ENCODE measurements around the gene OR6T1. TPM values are rescaled to one million over a fixed set of nuclear protein-coding genes. Genes with fewer than 3 reads are reported as not detected.

The OR6T1 gene
- not detected for total RNA-seq

GRCh38 chr11:123943738-123944137 is at the start of gene OR6T1:
Gene OR6T1, minus strand, starts transcription at chr11:123943838. Its CDS starts 0 bp downstream, at chr11:123943838.
- TF ChIP-seq CTCF (IDR thresholded peaks at IDR 0.05; ENCODE audit: low read depth): no peak

- no peak for TF ChIP-seq CTCF (IDR thresholded peaks at IDR 0.05; ENCODE audit: low read depth)
These were observed 35.7 kb upstream of the OR6T1 start for GRCh38 chr11:123979311-123979710.

- no peak for TF ChIP-seq CTCF (IDR thresholded peaks at IDR 0.05; ENCODE audit: low read depth)
These were observed 34.2 kb upstream of the OR6T1 start, which contains the start of gene OR10S1 for GRCh38 chr11:123977731-123978347. Gene OR10S1, minus strand, starts transcription at chr11:123977781. Its CDS starts 117 bp downstream, at chr11:123977664.

GRCh38 chr11:123976770-123977560 is 33.3 kb upstream of the OR6T1 start:
- TF ChIP-seq CTCF (IDR thresholded peaks at IDR 0.05; ENCODE audit: low read depth): no peak

GRCh38 chr11:123973816-123974215 is 30.2 kb upstream of the OR6T1 start:
- no peak for TF ChIP-seq CTCF (IDR thresholded peaks at IDR 0.05; ENCODE audit: low read depth)

GRCh38 chr11:123956752-123957151 is 13.1 kb upstream of the OR6T1 start:
- no peak for TF ChIP-seq CTCF (IDR thresholded peaks at IDR 0.05; ENCODE audit: low read depth)

GRCh38 chr11:123945132-123945531 is 1.5 kb upstream of the OR6T1 start:
- TF ChIP-seq CTCF (IDR thresholded peaks at IDR 0.05; ENCODE audit: low read depth): no peak
